Suprapubic skin (tissue), 3 donors: ENCODE results near the gene EIF2D.

Experiments
- EP300 ChIP-seq: sonication (generic); formaldehyde crosslinking; IDR thresholded peaks from one replicate; pipeline ENCODE4 v1.6.1; 2017; ENCODE audit warnings: antibody characterized with exemption
- POLR2A ChIP-seq, 2 donors: fragments of 450-650 bp; IDR thresholded peaks; one replicate each; pipeline ENCODE4 v1.6.1; 2017; ENCODE audit warnings: antibody characterized with exemption in 2 of 2, mild to moderate bottlenecking in 2 of 2, moderate library complexity in 2 of 2
- TF ChIP-seq, protein P1 (sequence below), 2 donors: fragments of 200-600 bp in 1 of 2; fragments of 450-650 bp in 1 of 2; sonication (generic) in 1 of 2; IDR thresholded peaks; one replicate each; pipeline ENCODE4 v1.5.1; 2016 to 2019; ENCODE audit warnings: antibody characterized with exemption in 2 of 2, mild to moderate bottlenecking in 1 of 2, moderate library complexity in 1 of 2

DNA sequence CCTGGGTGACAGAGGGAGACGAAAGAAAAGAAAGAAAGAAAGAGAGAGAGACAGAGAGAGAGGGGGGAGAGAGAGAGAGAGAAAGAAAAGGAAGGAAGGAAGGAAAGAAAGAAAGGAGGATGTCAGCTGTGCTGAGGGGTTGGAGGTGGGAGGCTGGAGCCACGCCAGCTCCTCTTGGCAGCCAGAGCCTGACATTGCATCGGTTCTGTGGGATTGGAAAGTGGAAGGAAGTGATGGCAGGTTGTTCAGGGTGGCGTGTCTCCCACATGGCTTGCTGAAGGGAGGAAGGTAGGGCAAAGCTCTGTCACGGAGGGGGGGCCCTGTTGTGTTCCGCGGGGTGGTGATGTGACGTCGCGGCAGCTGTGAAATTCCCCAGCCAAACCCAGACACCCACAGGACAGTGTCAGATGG is 30.7 kb downstream of the EIF2D start:
- TF ChIP-seq, protein P1, sequence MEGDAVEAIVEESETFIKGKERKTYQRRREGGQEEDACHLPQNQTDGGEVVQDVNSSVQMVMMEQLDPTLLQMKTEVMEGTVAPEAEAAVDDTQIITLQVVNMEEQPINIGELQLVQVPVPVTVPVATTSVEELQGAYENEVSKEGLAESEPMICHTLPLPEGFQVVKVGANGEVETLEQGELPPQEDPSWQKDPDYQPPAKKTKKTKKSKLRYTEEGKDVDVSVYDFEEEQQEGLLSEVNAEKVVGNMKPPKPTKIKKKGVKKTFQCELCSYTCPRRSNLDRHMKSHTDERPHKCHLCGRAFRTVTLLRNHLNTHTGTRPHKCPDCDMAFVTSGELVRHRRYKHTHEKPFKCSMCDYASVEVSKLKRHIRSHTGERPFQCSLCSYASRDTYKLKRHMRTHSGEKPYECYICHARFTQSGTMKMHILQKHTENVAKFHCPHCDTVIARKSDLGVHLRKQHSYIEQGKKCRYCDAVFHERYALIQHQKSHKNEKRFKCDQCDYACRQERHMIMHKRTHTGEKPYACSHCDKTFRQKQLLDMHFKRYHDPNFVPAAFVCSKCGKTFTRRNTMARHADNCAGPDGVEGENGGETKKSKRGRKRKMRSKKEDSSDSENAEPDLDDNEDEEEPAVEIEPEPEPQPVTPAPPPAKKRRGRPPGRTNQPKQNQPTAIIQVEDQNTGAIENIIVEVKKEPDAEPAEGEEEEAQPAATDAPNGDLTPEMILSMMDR (IDR thresholded peaks at IDR 0.05), result no peak
- TF ChIP-seq EP300, result no peak
- TF ChIP-seq POLR2A (IDR thresholded peaks at IDR 0.05), result no peak
